GM23338 (cell line): Measurements from ENCODE around the gene NT5C3B. TPM values are rescaled to one million over a fixed set of nuclear protein-coding genes. Genes with fewer than 3 reads are reported as not detected.

Source experiments
- ATAC-seq: fragments of 200-7000 bp; cut with Tn5 transposase; 3 replicates; pipeline ENCODE4 v1.9.1; 2020
- DNase-seq: peaks from one replicate; pipeline ENCODE4 v3.0.0-alpha.2; 2015; ENCODE audit warnings: low spot score
- H2AFZ ChIP-seq: fragments of 200-600 bp; sonication (generic); 2 replicates; pipeline ENCODE4 v1.8.0; 2016; ENCODE audit warnings: antibody characterized with exemption, mild to moderate bottlenecking, moderate library complexity
- H3F3A ChIP-seq: fragments of 200-600 bp; sonication (generic); replicated peaks from 2 replicates; pipeline ENCODE4 v1.8.0; 2017; ENCODE audit warnings: antibody characterized with exemption, mixed run types, low read depth
- H3K27ac ChIP-seq: fragments of 200-600 bp; sonication (generic); 2 replicates; pipeline ENCODE4 v1.6.1; 2016; ENCODE audit warnings: low read depth
- H3K27me3 ChIP-seq: fragments of 200-600 bp; sonication (generic); 2 replicates; pipeline ENCODE4 v1.8.0; 2016; ENCODE audit warnings: mild to moderate bottlenecking, mixed run types, moderate library complexity; ENCODE audit not compliant: insufficient read depth
- H3K36me3 ChIP-seq: fragments of 200-600 bp; sonication (generic); 2 replicates; pipeline ENCODE4 v1.8.0; 2016; ENCODE audit warnings: mild to moderate bottlenecking; ENCODE audit not compliant: insufficient read depth
- H3K4me1 ChIP-seq: fragments of 200-600 bp; sonication (generic); 2 replicates; pipeline ENCODE4 v1.8.0; 2016; ENCODE audit warnings: mild to moderate bottlenecking, moderate library complexity; ENCODE audit not compliant: insufficient read depth
- H3K4me2 ChIP-seq: fragments of 200-600 bp; sonication (generic); 2 replicates; pipeline ENCODE4 v1.7.1; 2017; ENCODE audit warnings: mixed run types
- H3K4me3 ChIP-seq: fragments of 200-600 bp; sonication (generic); 2 replicates; pipeline ENCODE4 v1.6.1; 2016; ENCODE audit warnings: mixed run types
- H3K79me2 ChIP-seq: fragments of 200-600 bp; sonication (generic); replicated peaks from 2 replicates; pipeline ENCODE4 v1.8.0; 2017; ENCODE audit warnings: mild to moderate bottlenecking; ENCODE audit not compliant: insufficient read depth
- H3K9me2 ChIP-seq: fragments of 200-600 bp; sonication (generic); 2 replicates; pipeline ENCODE4 v1.8.0; 2017; ENCODE audit not compliant: insufficient read depth
- H4K20me1 ChIP-seq: fragments of 200-600 bp; sonication (generic); replicated peaks from 2 replicates; pipeline ENCODE4 v1.8.0; 2017; ENCODE audit warnings: mild to moderate bottlenecking; ENCODE audit not compliant: insufficient read depth
- H3K27ac Mint-ChIP-seq: 2 replicates; pipeline ENCODE4 v1.8.0; 2020; ENCODE audit warnings: inconsistent platforms, mild to moderate bottlenecking, moderate library complexity, mixed read lengths
- H3K27me3 Mint-ChIP-seq: 3 replicates; pipeline ENCODE4 v1.8.0; 2022; ENCODE audit warnings: low read depth, mild to moderate bottlenecking, moderate library complexity, mixed read lengths, inconsistent platforms; ENCODE audit not compliant: insufficient read depth, poor library complexity
- H3K36me3 Mint-ChIP-seq: 3 replicates; pipeline ENCODE4 v1.8.0; 2021; ENCODE audit warnings: low read depth, mild to moderate bottlenecking, inconsistent platforms, moderate library complexity, mixed read lengths
- H3K4me1 Mint-ChIP-seq: 3 replicates; pipeline ENCODE4 v1.8.0; 2020; ENCODE audit warnings: mild to moderate bottlenecking, inconsistent platforms, mixed read lengths
- H3K4me3 Mint-ChIP-seq: 3 replicates; pipeline ENCODE4 v1.8.0; 2021; ENCODE audit warnings: moderate library complexity, mild to moderate bottlenecking, inconsistent platforms, mixed read lengths
- H3K9me3 Mint-ChIP-seq: 3 replicates; pipeline ENCODE4 v1.8.0; 2020; ENCODE audit warnings: moderate library complexity, mild to moderate bottlenecking, inconsistent platforms, mixed read lengths
- CREB1 ChIP-seq: fragments of 250-450 bp; sonication (Bioruptor Pico); IDR thresholded peaks from 2 replicates; pipeline ENCODE4 v1.5.0; 2020; ENCODE audit warnings: low read depth, mild to moderate bottlenecking, moderate library complexity
- EZH2 ChIP-seq: fragments of 200-600 bp; sonication (generic); IDR thresholded peaks from one replicate; pipeline ENCODE4 v1.8.0; 2017; ENCODE audit warnings: antibody characterized with exemption, mild to moderate bottlenecking, low read depth; ENCODE audit not compliant: unreplicated experiment
- EZH2phosphoT487 ChIP-seq: fragments of 200-600 bp; sonication (generic); IDR thresholded peaks from one replicate; pipeline ENCODE4 v1.8.1; 2018; ENCODE audit warnings: antibody characterized with exemption; ENCODE audit not compliant: unreplicated experiment
- JUNB ChIP-seq: IDR thresholded peaks from one replicate; pipeline ENCODE4 v1.6.1; 2016; ENCODE audit warnings: antibody characterized with exemption; ENCODE audit not compliant: unreplicated experiment
- NANOG ChIP-seq: IDR thresholded peaks from 2 replicates; pipeline ENCODE4 v1.6.1; 2016; ENCODE audit warnings: antibody characterized with exemption, borderline replicate concordance
- POLR2AphosphoS5 ChIP-seq: IDR thresholded peaks from 2 replicates; pipeline ENCODE4 v1.6.1; 2016; ENCODE audit warnings: antibody characterized with exemption, low read depth
- STAT1 ChIP-seq: IDR thresholded peaks from one replicate; pipeline ENCODE4 v1.6.1; 2016; ENCODE audit warnings: antibody characterized with exemption; ENCODE audit not compliant: unreplicated experiment
- ZNF114 ChIP-seq: fragments of 250-450 bp; sonication (Bioruptor Pico); IDR thresholded peaks from 2 replicates; pipeline ENCODE4 v1.5.0; 2020; ENCODE audit warnings: mild to moderate bottlenecking, moderate library complexity
- ZNF331 ChIP-seq: fragments of 250-450 bp; sonication (Bioruptor Pico); IDR thresholded peaks from 2 replicates; pipeline ENCODE4 v1.5.0; 2020; ENCODE audit warnings: low read depth, mild to moderate bottlenecking, moderate library complexity
- polyA plus RNA-seq: library from polyadenylated mRNA; unstranded; fragments of >200 nt; fragmentation: Nextera tagmentation; extraction: Ambion mirVana; gene quantifications from 2 replicates; pipeline ENCODE4 v1.2.1, GENCODE V29; 2016
- total RNA-seq: library from RNA; depleted of rRNA; stranded (reverse); fragments of >200 nt; shearing (Covaris generic); gene quantifications from 2 replicates; pipeline ENCODE4 v1.2.3, GENCODE V29; 2014
- TF ChIP-seq, protein P1 (sequence below): fragments of 250-450 bp; sonication (Bioruptor Pico); IDR thresholded peaks from 2 replicates; pipeline ENCODE4 v1.5.0; 2020; ENCODE audit warnings: mild to moderate bottlenecking, moderate library complexity
- TF ChIP-seq, protein P2 (sequence below), 2 experiments: fragments of 200-600 bp in 1 of 2; sonication (generic) in 1 of 2; conservative IDR thresholded peaks; 2 replicates each; pipeline versions ENCODE4 v1.5.1 to v1.6.1; 2016 to 2017; ENCODE audit warnings: antibody characterized with exemption in 2 of 2, low read depth in 2 of 2, mild to moderate bottlenecking in 2 of 2, moderate library complexity in 1 of 2
- TF ChIP-seq, protein P3 (sequence below): IDR thresholded peaks from one replicate; pipeline ENCODE4 v1.6.1; 2018; ENCODE audit warnings: antibody characterized with exemption; ENCODE audit not compliant: unreplicated experiment
- TF ChIP-seq, protein P4 (sequence below): IDR thresholded peaks from 2 replicates; pipeline ENCODE4 v1.6.1; 2016; ENCODE audit warnings: antibody characterized with exemption

The NT5C3B gene
- total and polyA plus RNA-seq, 2 experiments from 2014 or later, result 58.2 to 78.3 TPM

DNA sequence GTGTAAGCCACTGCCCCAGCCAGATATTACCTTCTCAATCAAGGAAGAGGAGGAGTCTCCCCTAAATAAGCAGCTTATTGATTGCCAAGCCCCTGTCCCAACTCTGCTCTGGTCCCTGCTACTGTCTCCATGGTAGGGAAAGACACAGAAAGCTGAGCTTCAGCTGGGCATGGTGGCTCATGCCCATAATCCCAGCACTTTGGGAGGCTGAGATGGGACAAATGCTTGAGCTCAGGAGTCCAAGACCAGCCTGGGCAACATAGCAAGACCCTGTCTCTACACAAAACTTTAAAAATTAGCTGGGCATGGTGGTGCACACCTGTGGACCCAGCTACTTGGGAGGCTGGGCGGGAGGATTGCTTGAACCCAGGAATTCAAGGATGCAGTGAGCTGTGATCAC, 56.1 kb downstream of the NT5C3B start:
- Histone ChIP-seq H3K27me3 (no peaks in the 10 kb centered on the region), H3K36me3 (no peaks in the 10 kb centered on the region), H3K4me2 (no peak overlapping the region), H2AFZ (no peak overlapping the region), H3K4me3 (no peak overlapping the region), H3F3A (peaks cover 21% of the 10 kb centered on the region; the same call in 1 of the 2 replicates), H3K9me2 (no peaks in the 10 kb centered on the region), H3K4me1 (peaks cover 48% of the 10 kb centered on the region), H3K27ac (no peak overlapping the region), H4K20me1 (peaks cover 4% of the 10 kb centered on the region), H3K79me2 (peaks cover 86% of the 10 kb centered on the region)
- no peak for ATAC-seq
- TF ChIP-seq JUNB (no peak), POLR2AphosphoS5 (no peak), ZNF114 (CRISPR knock-in tag) (no peak), ZNF331 (no peak), CREB1 (CRISPR knock-in tag) (no peak), NANOG (no peak), STAT1 (no peak), EZH2 (no peak), EZH2phosphoT487 (no peak)
- TF ChIP-seq, protein P1, sequence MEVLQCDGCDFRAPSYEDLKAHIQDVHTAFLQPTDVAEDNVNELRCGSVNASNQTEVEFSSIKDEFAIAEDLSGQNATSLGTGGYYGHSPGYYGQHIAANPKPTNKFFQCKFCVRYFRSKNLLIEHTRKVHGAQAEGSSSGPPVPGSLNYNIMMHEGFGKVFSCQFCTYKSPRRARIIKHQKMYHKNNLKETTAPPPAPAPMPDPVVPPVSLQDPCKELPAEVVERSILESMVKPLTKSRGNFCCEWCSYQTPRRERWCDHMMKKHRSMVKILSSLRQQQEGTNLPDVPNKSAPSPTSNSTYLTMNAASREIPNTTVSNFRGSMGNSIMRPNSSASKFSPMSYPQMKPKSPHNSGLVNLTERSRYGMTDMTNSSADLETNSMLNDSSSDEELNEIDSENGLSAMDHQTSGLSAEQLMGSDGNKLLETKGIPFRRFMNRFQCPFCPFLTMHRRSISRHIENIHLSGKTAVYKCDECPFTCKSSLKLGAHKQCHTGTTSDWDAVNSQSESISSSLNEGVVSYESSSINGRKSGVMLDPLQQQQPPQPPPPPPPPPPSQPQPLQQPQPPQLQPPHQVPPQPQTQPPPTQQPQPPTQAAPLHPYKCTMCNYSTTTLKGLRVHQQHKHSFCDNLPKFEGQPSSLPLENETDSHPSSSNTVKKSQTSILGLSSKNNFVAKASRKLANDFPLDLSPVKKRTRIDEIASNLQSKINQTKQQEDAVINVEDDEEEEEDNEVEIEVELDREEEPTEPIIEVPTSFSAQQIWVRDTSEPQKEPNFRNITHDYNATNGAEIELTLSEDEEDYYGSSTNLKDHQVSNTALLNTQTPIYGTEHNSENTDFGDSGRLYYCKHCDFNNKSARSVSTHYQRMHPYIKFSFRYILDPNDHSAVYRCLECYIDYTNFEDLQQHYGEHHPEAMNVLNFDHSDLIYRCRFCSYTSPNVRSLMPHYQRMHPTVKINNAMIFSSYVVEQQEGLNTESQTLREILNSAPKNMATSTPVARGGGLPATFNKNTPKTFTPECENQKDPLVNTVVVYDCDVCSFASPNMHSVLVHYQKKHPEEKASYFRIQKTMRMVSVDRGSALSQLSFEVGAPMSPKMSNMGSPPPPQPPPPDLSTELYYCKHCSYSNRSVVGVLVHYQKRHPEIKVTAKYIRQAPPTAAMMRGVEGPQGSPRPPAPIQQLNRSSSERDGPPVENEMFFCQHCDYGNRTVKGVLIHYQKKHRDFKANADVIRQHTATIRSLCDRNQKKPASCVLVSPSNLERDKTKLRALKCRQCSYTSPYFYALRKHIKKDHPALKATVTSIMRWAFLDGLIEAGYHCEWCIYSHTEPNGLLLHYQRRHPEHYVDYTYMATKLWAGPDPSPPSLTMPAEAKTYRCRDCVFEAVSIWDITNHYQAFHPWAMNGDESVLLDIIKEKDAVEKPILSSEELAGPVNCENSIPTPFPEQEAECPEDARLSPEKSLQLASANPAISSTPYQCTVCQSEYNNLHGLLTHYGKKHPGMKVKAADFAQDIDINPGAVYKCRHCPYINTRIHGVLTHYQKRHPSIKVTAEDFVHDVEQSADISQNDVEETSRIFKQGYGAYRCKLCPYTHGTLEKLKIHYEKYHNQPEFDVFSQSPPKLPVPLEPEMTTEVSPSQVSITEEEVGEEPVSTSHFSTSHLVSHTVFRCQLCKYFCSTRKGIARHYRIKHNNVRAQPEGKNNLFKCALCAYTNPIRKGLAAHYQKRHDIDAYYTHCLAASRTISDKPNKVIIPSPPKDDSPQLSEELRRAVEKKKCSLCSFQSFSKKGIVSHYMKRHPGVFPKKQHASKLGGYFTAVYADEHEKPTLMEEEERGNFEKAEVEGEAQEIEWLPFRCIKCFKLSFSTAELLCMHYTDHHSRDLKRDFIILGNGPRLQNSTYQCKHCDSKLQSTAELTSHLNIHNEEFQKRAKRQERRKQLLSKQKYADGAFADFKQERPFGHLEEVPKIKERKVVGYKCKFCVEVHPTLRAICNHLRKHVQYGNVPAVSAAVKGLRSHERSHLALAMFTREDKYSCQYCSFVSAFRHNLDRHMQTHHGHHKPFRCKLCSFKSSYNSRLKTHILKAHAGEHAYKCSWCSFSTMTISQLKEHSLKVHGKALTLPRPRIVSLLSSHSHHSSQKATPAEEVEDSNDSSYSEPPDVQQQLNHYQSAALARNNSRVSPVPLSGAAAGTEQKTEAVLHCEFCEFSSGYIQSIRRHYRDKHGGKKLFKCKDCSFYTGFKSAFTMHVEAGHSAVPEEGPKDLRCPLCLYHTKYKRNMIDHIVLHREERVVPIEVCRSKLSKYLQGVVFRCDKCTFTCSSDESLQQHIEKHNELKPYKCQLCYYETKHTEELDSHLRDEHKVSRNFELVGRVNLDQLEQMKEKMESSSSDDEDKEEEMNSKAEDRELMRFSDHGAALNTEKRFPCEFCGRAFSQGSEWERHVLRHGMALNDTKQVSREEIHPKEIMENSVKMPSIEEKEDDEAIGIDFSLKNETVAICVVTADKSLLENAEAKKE (CRISPR knock-in tag), result no peak
- TF ChIP-seq, protein P2, sequence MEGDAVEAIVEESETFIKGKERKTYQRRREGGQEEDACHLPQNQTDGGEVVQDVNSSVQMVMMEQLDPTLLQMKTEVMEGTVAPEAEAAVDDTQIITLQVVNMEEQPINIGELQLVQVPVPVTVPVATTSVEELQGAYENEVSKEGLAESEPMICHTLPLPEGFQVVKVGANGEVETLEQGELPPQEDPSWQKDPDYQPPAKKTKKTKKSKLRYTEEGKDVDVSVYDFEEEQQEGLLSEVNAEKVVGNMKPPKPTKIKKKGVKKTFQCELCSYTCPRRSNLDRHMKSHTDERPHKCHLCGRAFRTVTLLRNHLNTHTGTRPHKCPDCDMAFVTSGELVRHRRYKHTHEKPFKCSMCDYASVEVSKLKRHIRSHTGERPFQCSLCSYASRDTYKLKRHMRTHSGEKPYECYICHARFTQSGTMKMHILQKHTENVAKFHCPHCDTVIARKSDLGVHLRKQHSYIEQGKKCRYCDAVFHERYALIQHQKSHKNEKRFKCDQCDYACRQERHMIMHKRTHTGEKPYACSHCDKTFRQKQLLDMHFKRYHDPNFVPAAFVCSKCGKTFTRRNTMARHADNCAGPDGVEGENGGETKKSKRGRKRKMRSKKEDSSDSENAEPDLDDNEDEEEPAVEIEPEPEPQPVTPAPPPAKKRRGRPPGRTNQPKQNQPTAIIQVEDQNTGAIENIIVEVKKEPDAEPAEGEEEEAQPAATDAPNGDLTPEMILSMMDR (conservative IDR thresholded peaks at IDR 0.05; ENCODE audit: low read depth in 2 of 2), result no peak
- TF ChIP-seq, protein P3, sequence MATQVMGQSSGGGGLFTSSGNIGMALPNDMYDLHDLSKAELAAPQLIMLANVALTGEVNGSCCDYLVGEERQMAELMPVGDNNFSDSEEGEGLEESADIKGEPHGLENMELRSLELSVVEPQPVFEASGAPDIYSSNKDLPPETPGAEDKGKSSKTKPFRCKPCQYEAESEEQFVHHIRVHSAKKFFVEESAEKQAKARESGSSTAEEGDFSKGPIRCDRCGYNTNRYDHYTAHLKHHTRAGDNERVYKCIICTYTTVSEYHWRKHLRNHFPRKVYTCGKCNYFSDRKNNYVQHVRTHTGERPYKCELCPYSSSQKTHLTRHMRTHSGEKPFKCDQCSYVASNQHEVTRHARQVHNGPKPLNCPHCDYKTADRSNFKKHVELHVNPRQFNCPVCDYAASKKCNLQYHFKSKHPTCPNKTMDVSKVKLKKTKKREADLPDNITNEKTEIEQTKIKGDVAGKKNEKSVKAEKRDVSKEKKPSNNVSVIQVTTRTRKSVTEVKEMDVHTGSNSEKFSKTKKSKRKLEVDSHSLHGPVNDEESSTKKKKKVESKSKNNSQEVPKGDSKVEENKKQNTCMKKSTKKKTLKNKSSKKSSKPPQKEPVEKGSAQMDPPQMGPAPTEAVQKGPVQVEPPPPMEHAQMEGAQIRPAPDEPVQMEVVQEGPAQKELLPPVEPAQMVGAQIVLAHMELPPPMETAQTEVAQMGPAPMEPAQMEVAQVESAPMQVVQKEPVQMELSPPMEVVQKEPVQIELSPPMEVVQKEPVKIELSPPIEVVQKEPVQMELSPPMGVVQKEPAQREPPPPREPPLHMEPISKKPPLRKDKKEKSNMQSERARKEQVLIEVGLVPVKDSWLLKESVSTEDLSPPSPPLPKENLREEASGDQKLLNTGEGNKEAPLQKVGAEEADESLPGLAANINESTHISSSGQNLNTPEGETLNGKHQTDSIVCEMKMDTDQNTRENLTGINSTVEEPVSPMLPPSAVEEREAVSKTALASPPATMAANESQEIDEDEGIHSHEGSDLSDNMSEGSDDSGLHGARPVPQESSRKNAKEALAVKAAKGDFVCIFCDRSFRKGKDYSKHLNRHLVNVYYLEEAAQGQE, result no peak
- TF ChIP-seq, protein P4, sequence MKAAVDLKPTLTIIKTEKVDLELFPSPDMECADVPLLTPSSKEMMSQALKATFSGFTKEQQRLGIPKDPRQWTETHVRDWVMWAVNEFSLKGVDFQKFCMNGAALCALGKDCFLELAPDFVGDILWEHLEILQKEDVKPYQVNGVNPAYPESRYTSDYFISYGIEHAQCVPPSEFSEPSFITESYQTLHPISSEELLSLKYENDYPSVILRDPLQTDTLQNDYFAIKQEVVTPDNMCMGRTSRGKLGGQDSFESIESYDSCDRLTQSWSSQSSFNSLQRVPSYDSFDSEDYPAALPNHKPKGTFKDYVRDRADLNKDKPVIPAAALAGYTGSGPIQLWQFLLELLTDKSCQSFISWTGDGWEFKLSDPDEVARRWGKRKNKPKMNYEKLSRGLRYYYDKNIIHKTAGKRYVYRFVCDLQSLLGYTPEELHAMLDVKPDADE, result no peak
- Mint-ChIP-seq H3K27me3 (peaks cover 23% of the 10 kb centered on the region), H3K9me3 (no peaks in the 10 kb centered on the region), H3K4me3 (no peak overlapping the region), H3K27ac (no peak overlapping the region), H3K4me1 (peaks cover 47% of the 10 kb centered on the region), H3K36me3 (peaks cover 15% of the 10 kb centered on the region)
- no peak for DNase-seq
